Skeletal muscle cell (primary cell): ENCODE measurements around the gene CTAG2.
"Not testable (repeated sequence)": the region's sequence is repeated elsewhere in the genome, so short reads cannot be mapped to it uniquely, and the experiment has no call there.

ENCODE experiments used
- DNase-seq: peaks from one replicate; pipeline ENCODE4 v3.0.0-alpha.2; 2010; ENCODE audit warnings: low read depth
- H3K4me3 ChIP-seq: 2 replicates; pipeline ENCODE4 v1.5.1; 2011; ENCODE audit warnings: low read depth, mild to moderate bottlenecking, control low read depth, low read length, moderate library complexity

Gene CTAG2

DNA sequence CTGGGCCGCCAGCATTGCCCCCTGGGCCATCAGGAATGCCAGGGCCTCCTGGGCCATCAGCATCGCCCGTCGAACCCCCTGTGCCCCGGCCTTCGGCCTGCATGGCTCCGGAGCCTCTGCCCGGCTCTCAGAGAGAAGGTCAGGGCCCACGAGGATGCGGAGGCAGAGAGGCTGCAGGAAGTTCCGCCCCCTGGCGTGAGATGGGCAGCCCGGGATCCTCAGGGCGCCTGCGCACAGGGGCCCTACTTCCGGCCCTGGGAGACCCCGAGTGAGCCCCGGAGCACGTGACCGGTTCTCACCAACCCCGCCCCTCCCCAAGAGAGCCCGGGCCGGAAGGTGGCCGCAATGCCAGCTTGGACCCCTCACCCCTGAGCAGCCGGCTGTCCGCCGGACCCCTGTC is at the start of gene CTAG2:
TSS of gene CTAG2 (minus strand) at position 167 of the 400 bp plus-strand sequence. CDS start at position 103, 64 bp downstream.
- not testable (repeated sequence) for H3K4me3 ChIP-seq, DNase-seq

- no peak for DNase-seq
- H3K4me3 ChIP-seq: no peak overlapping the region
Measured at GRCh38 chrX:154698630-154699248, 45.4 kb upstream of the CTAG2 start.

- no peak overlapping the region for H3K4me3 ChIP-seq
- DNase-seq: no peak
Measured at GRCh38 chrX:154696676-154697045, 43.3 kb upstream of the CTAG2 start.

- no peak overlapping the region for H3K4me3 ChIP-seq
- peak; percentile 61 for DNase-seq
Measured at GRCh38 chrX:154695911-154696675, 42.7 kb upstream of the CTAG2 start.

DNA sequence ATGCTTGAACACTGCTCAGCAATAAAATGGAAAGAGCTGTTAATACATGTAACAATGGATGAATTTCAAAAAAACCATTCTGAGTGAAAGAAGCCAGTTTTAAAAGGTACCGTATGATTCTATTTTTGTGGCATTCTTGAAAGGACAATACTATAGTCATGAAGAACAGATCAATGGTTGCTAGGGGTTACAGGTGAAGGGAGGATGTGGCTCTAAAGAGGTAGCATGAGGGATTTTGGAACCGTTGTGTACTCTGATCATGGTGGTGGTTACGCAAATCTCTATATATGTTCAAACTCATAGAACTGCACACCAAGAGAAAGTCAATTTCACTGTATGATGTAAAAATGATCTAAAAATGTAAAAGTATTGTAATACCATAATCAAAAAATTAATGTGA is 40.0 kb upstream of the CTAG2 start:
- DNase-seq: no peak
- H3K4me3 ChIP-seq: no peak overlapping the region

- not testable (repeated sequence) for DNase-seq, H3K4me3 ChIP-seq
Measured at GRCh38 chrX:154690438-154690837, 37.1 kb upstream of the CTAG2 start.

- not testable (repeated sequence) for DNase-seq
Measured at GRCh38 chrX:154672084-154672483, 18.7 kb upstream of the CTAG2 start.

GRCh38 chrX:154670848-154671247 is 17.5 kb upstream of the CTAG2 start:
- not testable (repeated sequence) for DNase-seq, H3K4me3 ChIP-seq

More at GRCh38 chrX:154672084-154672483, 18.7 kb upstream of the CTAG2 start:
- H3K4me3 ChIP-seq: not testable (repeated sequence)

DNA sequence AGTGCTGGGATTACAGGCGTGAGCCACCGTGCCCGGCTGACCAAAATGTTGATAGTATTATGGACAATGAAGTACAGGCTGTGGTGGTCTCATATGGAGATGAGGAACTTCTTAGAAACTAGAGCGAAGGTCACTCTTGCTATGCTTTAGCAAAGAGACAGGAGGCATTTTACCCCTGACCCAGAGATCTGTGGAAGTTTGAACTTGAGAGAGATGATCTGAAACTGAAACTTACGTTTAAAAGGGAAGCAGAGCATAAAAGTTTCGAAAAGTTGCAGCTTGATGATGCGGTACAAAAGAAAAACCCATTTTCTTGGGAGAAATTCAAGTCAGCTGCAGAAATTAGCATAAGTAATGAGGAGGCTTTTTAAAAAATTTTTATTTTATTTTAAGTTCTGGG is 8.5 kb upstream of the CTAG2 start:
- no peak for DNase-seq
- H3K4me3 ChIP-seq: no peak overlapping the region

DNA sequence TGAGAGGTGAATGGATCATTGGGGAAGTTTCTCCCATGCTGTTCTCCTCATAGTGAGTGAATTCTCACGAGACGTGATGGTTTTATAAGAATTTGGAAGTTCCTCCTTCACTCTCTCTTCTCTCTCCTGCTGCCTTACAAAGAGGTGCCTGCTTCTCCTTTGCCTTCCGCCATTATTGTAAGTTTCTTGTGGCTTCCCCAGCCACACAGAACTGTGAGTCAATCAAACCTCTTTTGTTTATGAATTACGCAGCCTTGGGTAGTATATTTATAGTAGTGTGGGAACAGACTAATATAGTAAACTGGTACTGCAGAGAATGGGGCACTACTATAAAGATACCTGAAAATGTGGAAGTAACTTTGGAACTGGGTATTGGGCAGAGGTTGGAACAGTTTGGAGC is 7.8 kb upstream of the CTAG2 start:
- no peak overlapping the region for H3K4me3 ChIP-seq
- DNase-seq: no peak

DNA sequence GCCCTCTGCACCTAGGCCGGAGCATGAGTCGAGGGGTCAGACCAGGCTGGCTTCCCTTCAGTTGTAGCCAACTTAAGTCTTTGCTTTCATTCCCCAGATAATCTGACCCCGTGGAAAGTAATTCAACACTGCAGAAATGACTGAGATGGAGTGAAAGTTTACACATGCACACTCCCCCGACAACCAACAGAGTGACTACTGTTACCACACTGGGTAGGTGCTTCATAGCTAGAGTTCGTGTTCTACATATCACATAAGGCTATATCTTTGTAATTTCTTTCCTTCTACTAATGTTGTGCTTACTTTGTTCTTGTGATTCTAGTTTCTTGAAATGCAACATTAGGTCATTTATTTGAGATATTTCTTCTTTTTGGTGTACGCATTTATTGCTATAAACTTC is 7.2 kb upstream of the CTAG2 start:
- no peak for DNase-seq
- H3K4me3 ChIP-seq: no peak overlapping the region

DNA sequence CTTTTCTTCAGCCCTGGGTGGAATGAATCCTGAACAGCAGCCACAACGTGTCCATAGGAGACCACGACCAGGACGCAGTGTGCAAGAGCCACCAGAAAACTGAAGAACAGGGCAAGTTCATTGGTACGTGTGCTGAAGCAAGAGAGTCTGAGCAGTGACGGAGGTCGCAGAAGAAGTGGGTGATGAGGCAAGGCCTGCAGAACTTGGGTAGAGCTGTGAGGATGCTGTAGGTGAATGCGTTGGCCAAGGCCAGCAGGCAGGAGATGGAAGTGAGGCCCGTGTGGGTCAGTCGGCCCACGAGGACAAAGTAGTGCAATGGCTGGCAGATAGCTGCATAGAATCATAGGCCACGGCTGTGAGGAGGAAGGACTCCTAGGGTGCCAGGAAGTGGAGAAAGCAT is 5.6 kb upstream of the CTAG2 start:
- DNase-seq: no peak
- H3K4me3 ChIP-seq: no peak overlapping the region

- no peak overlapping the region for H3K4me3 ChIP-seq
- no peak for DNase-seq
Measured at GRCh38 chrX:154658187-154658586, 4.8 kb upstream of the CTAG2 start.

- no peak for DNase-seq
- no peak overlapping the region for H3K4me3 ChIP-seq
Measured at GRCh38 chrX:154657226-154657805, 3.9 kb upstream of the CTAG2 start.

GRCh38 chrX:154655786-154656185 is 2.4 kb upstream of the CTAG2 start:
- no peak for DNase-seq
- no peak overlapping the region for H3K4me3 ChIP-seq

GRCh38 chrX:154655346-154655745 is 2.0 kb upstream of the CTAG2 start:
- no peak overlapping the region for H3K4me3 ChIP-seq
- no peak for DNase-seq

DNA sequence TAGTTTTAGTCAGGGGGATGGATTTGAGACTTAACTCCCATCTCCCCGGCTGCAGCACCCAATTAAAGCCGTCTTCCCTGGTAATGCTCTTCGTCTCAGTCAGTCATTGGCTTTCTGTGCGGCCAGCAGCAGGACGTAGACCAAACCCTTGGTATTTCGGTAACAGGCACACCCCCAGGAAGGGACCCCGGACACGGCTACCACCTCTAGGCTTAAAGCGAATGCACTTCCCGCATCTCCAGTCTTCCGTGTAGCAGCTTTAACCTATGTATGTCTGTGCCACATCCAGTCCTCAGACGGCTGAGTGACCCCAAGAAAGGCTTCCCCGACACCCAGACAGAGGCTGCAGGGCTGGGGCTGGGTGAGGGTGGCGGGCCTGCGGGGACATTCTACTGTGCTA is 1.5 kb upstream of the CTAG2 start:
- DNase-seq: no peak
- no peak overlapping the region for H3K4me3 ChIP-seq

DNA sequence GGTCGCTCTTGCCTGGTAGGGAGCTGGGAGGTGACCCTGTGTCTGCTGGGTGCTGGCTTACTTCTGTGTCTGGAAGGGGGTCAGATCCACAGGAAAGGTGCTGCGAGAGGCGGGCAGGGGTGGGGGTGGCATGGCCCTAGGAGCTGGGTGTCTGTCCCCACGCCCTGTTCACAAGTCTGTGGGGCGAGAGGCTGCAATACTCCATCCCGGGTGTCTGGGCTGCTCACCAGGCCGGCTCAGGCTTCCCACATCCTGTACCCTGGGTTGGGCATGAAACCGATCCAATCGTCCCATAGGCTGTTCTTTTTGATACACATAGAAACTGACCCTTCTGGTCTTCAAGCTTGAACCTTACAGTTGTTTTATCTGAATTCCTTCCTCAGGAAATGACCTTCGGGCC is 993 bp upstream of the CTAG2 start:
- no peak overlapping the region for H3K4me3 ChIP-seq
- DNase-seq: no peak

- no peak for DNase-seq
- H3K4me3 ChIP-seq: no peak overlapping the region
Measured at GRCh38 chrX:154653048-154653401, 354 bp downstream of the CTAG2 start.

GRCh38 chrX:154652311-154653047 is 900 bp downstream of the CTAG2 start:
- H3K4me3 ChIP-seq: no peak overlapping the region
- no peak for DNase-seq
